Esophagus squamous epithelium (tissue), 5 donors: ENCODE results near the gene NBPF9. TPM values are rescaled to one million over a fixed set of nuclear protein-coding genes. Genes with fewer than 3 reads are reported as not detected.
A peak's percentile ranks its signal among the peaks of the same experiment; 100 is the strongest.
"Not testable (repeated sequence)": the region's sequence is repeated elsewhere in the genome, so short reads cannot be mapped to it uniquely, and the experiment has no call there.

ENCODE experiments used
- DNase-seq: peaks from one replicate; lab custom pipeline; 2025; lab: John Stamatoyannopoulos, UW
- H3K27ac ChIP-seq, 4 donors: fragments of 200-600 bp; sonication (generic); one replicate each; pipeline ENCODE4 v1.5.1; 2016 to 2019; ENCODE audit warnings: mild to moderate bottlenecking in 1 of 4
- H3K27me3 ChIP-seq, 4 donors: fragments of 200-600 bp; sonication (generic); 1 replicate in 3 of 4; 2 replicates in 1 of 4; pipeline versions ENCODE4 v1.5.1 to v1.6.0; 2017 to 2021; ENCODE audit warnings: antibody characterized with exemption in 1 of 4
- H3K36me3 ChIP-seq, 3 donors: fragments of 200-600 bp; sonication (generic); one replicate each; pipeline ENCODE4 v1.5.1; 2016 to 2019
- H3K4me1 ChIP-seq, 3 donors: fragments of 200-600 bp; sonication (generic); one replicate each; pipeline ENCODE4 v1.5.1; 2017 to 2019
- H3K4me3 ChIP-seq, 4 donors: fragments of 200-600 bp; sonication (generic); 1 replicate in 3 of 4; 2 replicates in 1 of 4; pipeline ENCODE4 v1.5.1; 2016 to 2019; ENCODE audit warnings: mild to moderate bottlenecking in 2 of 4, moderate library complexity in 1 of 4
- H3K9me3 ChIP-seq, 3 donors: fragments of 200-600 bp; sonication (generic); one replicate each; pipeline ENCODE4 v1.5.1; 2016 to 2019
- WGBS, 2 donors: methylation state at CpG; one replicate each; pipeline ENCODE4 v1.1.5; 2018; 5-methylcytosine and 5-hydroxymethylcytosine counted together
- intact Hi-C: fragments of 100-400 bp; cut with DNase I; formaldehyde crosslinking; loops from one replicate; pipeline ENCODE4 v1.15.0; 2022
- total RNA-seq, 4 donors: library from RNA; depleted of rRNA; stranded (reverse); fragments of >200 nt; gene quantifications; one replicate each; pipeline ENCODE4 v1.1.0, GENCODE V29; 2016
- TF ChIP-seq, protein P1 (sequence below), 6 experiments: fragments of 450-650 bp in 4 of 6; fragments of 200-600 bp in 2 of 6; sonication (generic) in 2 of 6; IDR thresholded peaks; one replicate each; pipeline ENCODE4 v1.5.1; 2016 to 2019; ENCODE audit warnings: antibody characterized with exemption in 6 of 6, mild to moderate bottlenecking in 4 of 6, moderate library complexity in 4 of 6
- donor health status: DM: yes; HTN: yes; CAD: no.

NBPF9 gene
- total RNA-seq, 4 donors from 2014 or later, result 4.1 to 11.8 (median 5.9) TPM

DNA sequence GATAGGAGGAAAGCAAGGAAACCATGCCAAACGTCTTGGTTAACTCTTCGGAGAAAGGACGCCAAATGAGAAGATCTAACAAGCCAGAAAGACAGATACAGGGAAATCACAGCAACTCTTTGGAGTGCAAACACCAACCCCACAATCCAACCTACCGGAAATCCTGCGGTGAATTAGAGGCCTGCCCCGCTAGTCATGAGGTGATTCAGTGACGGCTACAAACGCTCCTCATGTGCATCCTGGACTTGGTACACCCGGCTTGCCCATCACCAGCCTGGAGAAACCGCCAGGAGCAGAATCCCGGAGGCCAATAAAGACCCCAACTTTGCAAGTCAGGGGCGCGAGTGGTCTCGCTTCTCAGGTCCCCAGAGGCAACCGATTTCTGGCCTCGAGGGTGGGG is 777 bp downstream of the NBPF9 start:
- H3K27ac ChIP-seq, H3K27me3 ChIP-seq, H3K9me3 ChIP-seq, DNase-seq, intact Hi-C loops, H3K36me3 ChIP-seq, H3K4me1 ChIP-seq: not testable (repeated sequence)
- no CpG with 5 or more reads among the region's 16 CpGs for WGBS, 2 donors
- H3K4me3 ChIP-seq, result peak overlapping the region in 3 of 4 donors; percentile 54 to 56 (median 56)

DNA sequence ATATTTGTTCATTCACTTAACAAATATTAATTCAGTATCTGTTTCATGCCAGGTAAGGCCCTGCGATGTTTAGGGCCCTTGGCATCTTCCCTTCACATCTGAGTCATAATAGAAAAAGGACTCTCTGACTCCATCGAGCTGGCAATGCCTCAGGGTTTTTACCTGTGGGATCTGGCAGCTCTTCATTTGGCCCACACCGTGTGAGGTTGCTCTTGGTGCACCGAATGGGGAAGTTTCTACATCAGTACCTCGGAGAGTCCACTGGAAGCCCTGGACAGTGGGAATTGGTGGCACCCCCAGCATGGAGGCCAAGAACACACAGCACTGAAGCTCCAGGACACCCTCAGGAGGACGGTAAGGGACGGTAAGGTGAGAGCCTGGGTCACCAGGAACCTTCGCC is 5.1 kb downstream of the NBPF9 start:
- H3K36me3 ChIP-seq, H3K4me1 ChIP-seq, H3K27me3 ChIP-seq, H3K4me3 ChIP-seq, intact Hi-C loops, H3K27ac ChIP-seq, DNase-seq, H3K9me3 ChIP-seq: not testable (repeated sequence)
- WGBS, 2 donors, result no CpG with 5 or more reads among the region's 8 CpGs

DNA sequence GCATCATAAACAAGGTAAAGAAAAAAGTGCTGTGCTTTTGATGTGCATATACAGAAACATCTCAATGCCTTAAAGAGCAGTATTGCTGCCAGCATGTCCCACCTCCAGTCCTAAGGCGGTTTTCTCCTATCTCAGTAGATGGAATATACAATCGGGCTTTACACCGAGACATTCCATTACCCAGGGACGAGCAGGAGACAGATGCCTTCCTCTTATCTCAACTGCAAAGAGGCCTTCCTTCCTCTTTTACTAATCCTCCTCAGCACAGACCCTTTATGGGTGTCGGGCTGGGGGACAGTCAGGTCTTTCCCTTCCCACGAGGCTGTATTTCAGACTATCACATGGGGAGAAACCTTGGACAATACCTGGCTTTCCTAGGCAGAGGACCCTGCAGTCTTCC is 10.2 kb downstream of the NBPF9 start:
- DNase-seq, H3K9me3 ChIP-seq, H3K4me1 ChIP-seq, intact Hi-C loops, H3K27ac ChIP-seq, H3K4me3 ChIP-seq, H3K27me3 ChIP-seq: not testable (repeated sequence)
- no CpG with 5 or more reads among the region's 6 CpGs for WGBS, 2 donors
- H3K36me3 ChIP-seq, result peaks cover 0 to 14% (median 0%) of the 10 kb centered on the region in 3 donors

DNA sequence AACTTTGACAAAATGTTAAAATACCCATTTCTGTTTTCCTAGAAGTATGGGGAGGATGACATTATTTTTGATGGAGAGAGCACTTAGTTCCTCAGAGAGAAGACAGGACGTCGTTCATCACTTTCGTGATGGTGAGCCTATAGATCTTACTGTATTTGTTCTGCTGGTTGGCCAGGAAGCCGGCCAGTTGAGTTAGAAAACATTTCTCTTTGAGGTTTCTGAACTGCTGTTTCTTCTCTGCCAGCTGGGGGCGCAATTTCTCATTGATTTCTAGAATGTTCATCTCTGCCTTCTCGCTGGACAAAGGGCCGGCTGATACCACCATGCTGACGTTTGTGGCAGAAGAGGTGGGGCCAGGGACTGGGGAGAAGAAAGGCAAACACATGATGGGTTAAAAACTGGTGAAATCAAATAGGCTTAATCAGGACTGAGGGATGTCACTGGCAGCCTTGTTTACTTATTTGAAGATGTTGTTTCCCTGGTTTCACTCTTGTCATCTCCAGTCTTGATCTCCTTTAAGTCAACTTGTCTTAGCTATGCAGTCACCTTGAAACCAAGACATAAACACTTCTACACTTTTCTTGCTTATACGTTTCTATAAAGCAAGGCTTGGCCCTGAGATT is 27.7 kb downstream of the NBPF9 start:
- H3K27me3 ChIP-seq, H3K4me3 ChIP-seq, H3K36me3 ChIP-seq, H3K9me3 ChIP-seq, DNase-seq, H3K4me1 ChIP-seq, H3K27ac ChIP-seq, intact Hi-C loops: not testable (repeated sequence)
- TF ChIP-seq, protein P1, sequence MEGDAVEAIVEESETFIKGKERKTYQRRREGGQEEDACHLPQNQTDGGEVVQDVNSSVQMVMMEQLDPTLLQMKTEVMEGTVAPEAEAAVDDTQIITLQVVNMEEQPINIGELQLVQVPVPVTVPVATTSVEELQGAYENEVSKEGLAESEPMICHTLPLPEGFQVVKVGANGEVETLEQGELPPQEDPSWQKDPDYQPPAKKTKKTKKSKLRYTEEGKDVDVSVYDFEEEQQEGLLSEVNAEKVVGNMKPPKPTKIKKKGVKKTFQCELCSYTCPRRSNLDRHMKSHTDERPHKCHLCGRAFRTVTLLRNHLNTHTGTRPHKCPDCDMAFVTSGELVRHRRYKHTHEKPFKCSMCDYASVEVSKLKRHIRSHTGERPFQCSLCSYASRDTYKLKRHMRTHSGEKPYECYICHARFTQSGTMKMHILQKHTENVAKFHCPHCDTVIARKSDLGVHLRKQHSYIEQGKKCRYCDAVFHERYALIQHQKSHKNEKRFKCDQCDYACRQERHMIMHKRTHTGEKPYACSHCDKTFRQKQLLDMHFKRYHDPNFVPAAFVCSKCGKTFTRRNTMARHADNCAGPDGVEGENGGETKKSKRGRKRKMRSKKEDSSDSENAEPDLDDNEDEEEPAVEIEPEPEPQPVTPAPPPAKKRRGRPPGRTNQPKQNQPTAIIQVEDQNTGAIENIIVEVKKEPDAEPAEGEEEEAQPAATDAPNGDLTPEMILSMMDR (IDR thresholded peaks at IDR 0.05), result peak in 1 of 6 experiments; percentile 19
- 66% methylated on average over 6 of the region's 9 CpGs; no CpG with 5 or more reads in 1 of the 2 donors for WGBS, 2 donors

DNA sequence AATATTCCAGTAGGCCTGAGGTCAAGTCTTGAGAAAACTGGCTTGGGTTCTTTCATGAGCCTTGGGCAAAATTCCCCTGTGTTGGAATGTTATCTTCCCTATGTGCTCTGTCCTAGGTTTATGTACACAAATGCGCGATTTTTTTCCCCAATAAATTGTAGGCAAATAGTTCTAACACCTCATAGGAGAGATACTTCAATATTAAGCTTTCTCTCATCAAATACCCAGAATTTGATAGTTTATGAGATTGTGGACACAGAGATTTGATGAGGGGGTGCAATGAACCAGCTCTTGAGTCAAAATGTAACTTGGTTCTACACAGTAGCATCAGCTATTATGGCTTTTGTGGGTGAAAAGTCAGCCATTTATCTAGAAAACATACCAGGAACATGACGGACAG is 38.7 kb downstream of the NBPF9 start:
- intact Hi-C loops, H3K4me1 ChIP-seq: not testable (repeated sequence)
- WGBS, 2 donors, result 83 to 92% methylated on average over 3 of the region's 3 CpGs

DNA sequence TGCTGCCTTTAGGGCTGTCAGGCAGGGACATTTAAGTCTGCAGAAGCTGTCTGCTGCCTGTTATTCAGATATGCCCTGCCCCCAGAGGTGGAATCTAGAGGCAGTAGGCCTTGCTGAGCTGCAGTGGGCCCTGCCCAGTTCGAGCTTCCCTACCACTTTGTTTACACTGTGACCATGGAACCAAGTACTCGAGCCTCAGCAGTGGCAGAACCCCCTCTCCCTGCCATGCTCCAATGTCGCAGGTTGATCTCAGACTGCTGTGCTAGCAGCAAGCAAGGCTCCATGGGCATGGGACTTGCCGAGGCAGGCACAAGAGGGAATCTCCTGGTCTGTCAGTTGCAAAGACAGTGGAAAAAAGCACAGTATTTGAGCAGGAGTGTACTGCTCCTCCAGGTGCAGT is 60.3 kb downstream of the NBPF9 start:
- intact Hi-C loops, H3K4me1 ChIP-seq, DNase-seq, H3K4me3 ChIP-seq, H3K9me3 ChIP-seq, H3K27me3 ChIP-seq, H3K27ac ChIP-seq, H3K36me3 ChIP-seq: not testable (repeated sequence)
- no CpG with 5 or more reads among the region's 4 CpGs for WGBS, 2 donors

More for the DNA sequence above, 38.7 kb downstream of the NBPF9 start:
- H3K27me3 ChIP-seq, H3K9me3 ChIP-seq, H3K4me3 ChIP-seq, DNase-seq, H3K27ac ChIP-seq: not testable (repeated sequence)
- H3K36me3 ChIP-seq, result peaks cover 0 to 23% (median 0%) of the 10 kb centered on the region in 3 donors

DNA sequence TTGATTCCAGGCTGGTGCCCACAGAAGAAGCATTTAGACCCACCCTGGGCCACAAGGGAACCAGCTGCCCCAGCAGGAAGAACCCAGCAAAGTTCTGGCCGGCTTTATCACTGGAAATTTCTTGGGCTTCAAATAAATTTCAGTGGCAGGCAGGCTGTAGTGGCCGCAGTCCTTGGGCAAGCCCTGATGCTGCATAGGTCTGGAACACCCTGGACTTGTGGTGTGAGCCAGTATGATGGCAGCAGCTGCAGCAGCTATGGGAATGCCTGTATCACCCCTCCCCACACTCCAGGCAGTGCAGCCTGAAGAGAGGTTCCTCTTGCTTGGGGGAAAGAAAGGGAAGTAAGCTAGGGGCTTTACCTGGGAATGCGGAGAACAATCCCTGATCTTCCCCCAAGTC is 69.4 kb downstream of the NBPF9 start:
- H3K4me3 ChIP-seq, H3K27ac ChIP-seq, H3K27me3 ChIP-seq, H3K4me1 ChIP-seq, H3K9me3 ChIP-seq, DNase-seq, intact Hi-C loops, H3K36me3 ChIP-seq: not testable (repeated sequence)
- WGBS, 2 donors, result no CpG with 5 or more reads among the region's 3 CpGs

DNA sequence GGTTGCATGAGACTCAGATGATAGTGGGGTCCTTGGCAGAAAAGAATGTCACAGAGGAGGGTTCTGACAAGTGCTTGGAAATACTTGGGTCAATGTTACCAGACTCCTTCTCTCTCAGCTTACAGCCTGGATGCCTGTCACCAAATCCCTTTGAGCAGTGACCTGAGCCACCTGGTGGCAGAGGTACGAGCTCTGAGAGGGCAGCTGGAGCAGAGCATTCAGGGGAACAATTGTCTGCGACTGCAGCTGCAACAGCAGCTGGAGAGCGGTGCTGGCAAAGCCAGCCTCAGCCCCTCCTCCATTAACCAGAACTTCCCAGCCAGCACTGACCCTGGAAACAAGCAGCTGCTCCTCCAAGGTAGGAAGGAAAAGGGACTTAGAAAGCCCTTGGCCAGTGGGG is 79.0 kb downstream of the NBPF9 start:
- H3K4me1 ChIP-seq, H3K27me3 ChIP-seq, H3K36me3 ChIP-seq, H3K27ac ChIP-seq, H3K4me3 ChIP-seq, DNase-seq, H3K9me3 ChIP-seq, intact Hi-C loops: not testable (repeated sequence)
- WGBS, 2 donors, result no CpG with 5 or more reads among the region's 3 CpGs

DNA sequence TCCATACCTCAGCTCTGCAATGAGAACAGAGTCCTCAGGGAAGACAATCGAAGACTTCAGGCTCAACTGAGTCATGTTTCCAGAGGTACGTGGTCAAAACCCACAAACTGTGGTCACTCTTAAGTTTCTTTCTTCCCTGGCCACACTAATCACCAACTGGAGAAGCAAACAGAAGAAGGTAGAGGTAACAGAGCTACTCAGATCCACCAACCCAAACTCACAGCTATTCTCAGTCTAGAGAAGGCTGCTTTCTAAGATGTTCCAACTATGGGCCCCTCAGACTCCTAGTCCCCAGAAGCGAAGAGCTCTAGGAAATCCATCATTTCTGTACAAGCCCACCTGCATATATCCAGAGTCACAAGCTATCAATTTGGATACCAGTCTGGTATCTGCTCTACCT is 84.8 kb downstream of the NBPF9 start:
- H3K36me3 ChIP-seq, H3K9me3 ChIP-seq, H3K27me3 ChIP-seq, intact Hi-C loops, DNase-seq, H3K4me1 ChIP-seq, H3K27ac ChIP-seq, H3K4me3 ChIP-seq: not testable (repeated sequence)
- 30% methylated on average over 2 of the region's 3 CpGs; no CpG with 5 or more reads in 1 of the 2 donors for WGBS, 2 donors

DNA sequence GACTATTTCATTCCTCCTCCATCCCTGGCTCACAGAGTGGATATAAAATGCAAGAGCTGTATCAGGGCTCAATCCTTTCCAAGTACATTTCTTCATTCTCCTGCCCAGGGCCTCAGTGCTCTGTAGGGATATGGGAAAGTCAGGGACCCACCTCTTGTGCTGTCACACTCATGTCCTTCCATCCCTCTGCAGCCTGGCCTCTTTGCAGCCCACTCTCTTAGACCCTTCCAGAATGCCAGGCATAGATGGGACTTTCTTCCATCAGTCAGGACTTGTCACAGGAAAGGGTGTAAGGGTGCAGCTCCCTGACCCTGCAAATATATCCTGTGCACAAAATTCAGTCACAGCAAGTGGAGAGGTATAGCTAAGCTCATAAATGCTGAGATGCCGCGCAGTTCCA is 86.7 kb downstream of the NBPF9 start:
- H3K9me3 ChIP-seq, H3K27me3 ChIP-seq, H3K4me3 ChIP-seq, DNase-seq, H3K36me3 ChIP-seq, intact Hi-C loops, H3K27ac ChIP-seq, H3K4me1 ChIP-seq: not testable (repeated sequence)
- no CpG with 5 or more reads among the region's 2 CpGs for WGBS, 2 donors

DNA sequence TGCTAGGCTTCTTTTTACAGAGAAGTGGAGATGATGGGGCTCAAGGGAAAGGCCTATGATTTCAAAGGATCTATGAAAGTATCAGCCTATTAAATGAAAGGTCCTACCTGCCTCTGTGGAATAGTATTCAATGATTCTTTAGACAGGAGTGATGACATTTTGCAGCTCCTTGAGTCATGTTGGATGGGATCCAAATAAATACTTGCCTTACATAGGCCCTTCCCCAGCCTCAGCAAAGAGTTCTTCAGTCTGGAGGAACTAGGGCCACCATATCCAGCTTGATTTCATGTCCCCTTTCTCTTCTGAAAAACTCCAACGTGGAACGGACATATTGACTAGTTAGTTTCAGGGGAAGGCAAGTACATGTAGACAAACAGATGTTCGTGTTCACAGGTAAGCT is 87.8 kb downstream of the NBPF9 start:
- H3K4me3 ChIP-seq, H3K27me3 ChIP-seq, intact Hi-C loops, H3K4me1 ChIP-seq, H3K27ac ChIP-seq, DNase-seq, H3K36me3 ChIP-seq, H3K9me3 ChIP-seq: not testable (repeated sequence)
- 100% methylated on average over 2 of the region's 3 CpGs; no CpG with 5 or more reads in 1 of the 2 donors for WGBS, 2 donors

DNA sequence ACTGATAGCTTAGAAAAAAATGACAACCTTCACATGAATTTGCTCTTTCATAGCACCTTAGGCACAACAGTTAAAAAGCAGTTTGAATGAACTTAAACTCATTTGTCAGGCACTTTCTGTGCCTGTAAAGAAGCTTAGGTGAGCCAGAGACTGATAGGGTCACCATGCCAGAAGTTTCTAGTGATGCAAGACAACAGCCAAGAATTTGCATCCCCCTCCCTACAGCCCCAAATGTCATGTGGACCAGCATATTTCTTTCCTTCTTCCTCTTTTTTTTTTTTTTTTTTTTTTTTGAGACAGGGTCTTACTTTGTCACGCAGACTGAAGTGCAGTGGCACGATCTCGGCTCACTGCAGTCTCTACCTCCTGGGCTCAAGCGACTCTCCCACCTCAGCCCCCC is 89.8 kb downstream of the NBPF9 start:
- H3K4me3 ChIP-seq, H3K9me3 ChIP-seq, H3K4me1 ChIP-seq, intact Hi-C loops, H3K36me3 ChIP-seq, DNase-seq, H3K27me3 ChIP-seq, H3K27ac ChIP-seq: not testable (repeated sequence)
- 80 to 97% methylated on average over 1 to 4 of the region's 4 CpGs for WGBS, 2 donors
